CD14-positive monocyte (primary cell): Measurements from ENCODE around the gene PRAF2. TPM values are rescaled to one million over a fixed set of nuclear protein-coding genes. Genes with fewer than 3 reads are reported as not detected.

Experiments used
- DNase-seq, 3 donors: peaks; one replicate each; pipeline ENCODE4 v3.0.0-alpha.2; 2011 to 2022
- H2AFZ ChIP-seq: 2 replicates; pipeline ENCODE4 v1.6.0; 2012; ENCODE audit warnings: mild to moderate bottlenecking, low read depth, low read length, inconsistent platforms; ENCODE audit not compliant: insufficient read depth, poor library complexity, severe bottlenecking
- H3K27ac ChIP-seq, 2 donors: 1 replicate in 1 of 2; 2 replicates in 1 of 2; pipeline ENCODE4 v1.5.1; 2012 to 2013; ENCODE audit warnings: low read length in 2 of 2, control low read depth in 1 of 2, inconsistent platforms in 1 of 2, low read depth in 1 of 2, mild to moderate bottlenecking in 1 of 2
- H3K27me3 ChIP-seq, 2 donors: one replicate each; pipeline versions ENCODE4 v1.6.0 to v1.6.1; 2011 to 2013; ENCODE audit warnings: low read length in 2 of 2; ENCODE audit not compliant: control insufficient read depth in 2 of 2, insufficient read depth in 2 of 2
- H3K36me3 ChIP-seq, 2 donors: replicated peaks in 1 of 2; 1 replicate in 1 of 2; 2 replicates in 1 of 2; pipeline versions ENCODE4 v1.5.1 to v1.6.1; 2012 to 2013; ENCODE audit warnings: low read length in 2 of 2, control low read depth in 1 of 2, inconsistent platforms in 1 of 2, mild to moderate bottlenecking in 1 of 2; ENCODE audit not compliant: insufficient read depth in 2 of 2, control insufficient read depth in 1 of 2
- H3K4me1 ChIP-seq, 2 donors: 1 replicate in 1 of 2; 2 replicates in 1 of 2; pipeline versions ENCODE4 v1.5.1 to v1.6.1; 2012 to 2013; ENCODE audit warnings: low read length in 2 of 2, control low read depth in 1 of 2, inconsistent platforms in 1 of 2, mild to moderate bottlenecking in 1 of 2, moderate library complexity in 1 of 2; ENCODE audit not compliant: insufficient read depth in 2 of 2, control insufficient read depth in 1 of 2
- H3K4me2 ChIP-seq: replicated peaks from 2 replicates; pipeline ENCODE3; 2012; ENCODE audit warnings: low read length, moderate library complexity, mild to moderate bottlenecking; ENCODE audit not compliant: poor library complexity, severe bottlenecking; ENCODE audit errors: extremely low read depth
- H3K4me3 ChIP-seq, 3 experiments: fragments of 200-600 bp in 1 of 3; sonication (generic) in 1 of 3; replicated peaks in 1 of 3; 1 replicate in 2 of 3; 2 replicates in 1 of 3; pipeline ENCODE4 v1.5.1; 2011 to 2013; ENCODE audit warnings: low read length in 3 of 3, mild to moderate bottlenecking in 3 of 3, control low read depth in 2 of 3, low read depth in 2 of 3, inconsistent platforms in 1 of 3, moderate library complexity in 1 of 3
- H3K79me2 ChIP-seq: 2 replicates; pipeline ENCODE4 v1.6.0; 2012; ENCODE audit warnings: mild to moderate bottlenecking, control low read depth, inconsistent platforms, low read length, moderate library complexity; ENCODE audit not compliant: insufficient read depth
- H3K9ac ChIP-seq: 2 replicates; pipeline ENCODE4 v1.6.0; 2017; ENCODE audit warnings: low read length, mild to moderate bottlenecking; ENCODE audit not compliant: insufficient read depth, poor library complexity, severe bottlenecking
- H3K9me3 ChIP-seq, 2 donors: replicated peaks in 1 of 2; 1 replicate in 1 of 2; 2 replicates in 1 of 2; pipeline versions ENCODE4 v1.5.1 to v1.6.1; 2012 to 2013; ENCODE audit warnings: low read length in 2 of 2, control low read depth in 1 of 2; ENCODE audit not compliant: control insufficient read depth in 1 of 2, insufficient read depth in 1 of 2
- H4K20me1 ChIP-seq: 2 replicates; pipeline ENCODE4 v1.6.0; 2012; ENCODE audit warnings: mild to moderate bottlenecking, low read length, control low read depth, moderate library complexity; ENCODE audit not compliant: insufficient read depth
- H3K27ac Mint-ChIP-seq, 7 donors: one replicate each; pipeline ENCODE4 v1.8.0; 2020; ENCODE audit warnings: mild to moderate bottlenecking in 7 of 7, mixed read lengths in 7 of 7, moderate library complexity in 6 of 7, inconsistent platforms in 2 of 7
- H3K27me3 Mint-ChIP-seq, 3 donors: one replicate each; pipeline ENCODE4 v1.8.0; 2021 to 2022; ENCODE audit warnings: low read depth in 3 of 3, mild to moderate bottlenecking in 3 of 3, mixed read lengths in 3 of 3, moderate library complexity in 3 of 3, inconsistent platforms in 1 of 3
- H3K36me3 Mint-ChIP-seq, 2 donors: one replicate each; pipeline ENCODE4 v1.8.0; 2020; ENCODE audit warnings: mixed read lengths in 2 of 2, inconsistent platforms in 1 of 2, mild to moderate bottlenecking in 1 of 2
- H3K4me1 Mint-ChIP-seq: one replicate; pipeline ENCODE4 v1.8.0; 2020; ENCODE audit warnings: mild to moderate bottlenecking, mixed read lengths
- H3K4me3 Mint-ChIP-seq, 2 donors: one replicate each; pipeline ENCODE4 v1.8.0; 2020; ENCODE audit warnings: mild to moderate bottlenecking in 2 of 2, mixed read lengths in 2 of 2, moderate library complexity in 1 of 2
- H3K9me3 Mint-ChIP-seq, 7 donors: one replicate each; pipeline ENCODE4 v1.8.0; 2020 to 2022; ENCODE audit warnings: mixed read lengths in 7 of 7, mild to moderate bottlenecking in 6 of 7, moderate library complexity in 6 of 7, inconsistent platforms in 2 of 7
- WGBS: methylation state at CpG from one replicate; pipeline ENCODE4 v1.1.5; 2013; ENCODE audit warnings: missing lambda C conversion rate; ENCODE audit not compliant: insufficient coverage; 5-methylcytosine and 5-hydroxymethylcytosine counted together
- intact Hi-C, 2 donors: fragments of 100-400 bp; cut with micrococcal nuclease; formaldehyde crosslinking; loops; one replicate each; pipeline versions ENCODE4 v1.15.0 to v1.15.1; 2023
- polyA plus RNA-seq, 3 donors: library from polyadenylated mRNA; depleted of rRNA in 1 of 3; unstranded in 2 of 3; stranded (reverse) in 1 of 3; fragments of 300-500 nt in 2 of 3; fragments of >200 nt in 1 of 3; fragmentation: Illumina TruSeq in 2 of 3; gene quantifications; 1 replicate in 2 of 3; 2 replicates in 1 of 3; pipeline ENCODE4 v1.2.3, GENCODE V29; 2012 to 2021
- TF ChIP-seq, protein P1 (sequence below): fragments of 200-600 bp; IDR thresholded peaks from one replicate; pipeline ENCODE4 v1.8.0; 2022; ENCODE audit warnings: antibody characterized with exemption, mild to moderate bottlenecking

The PRAF2 gene
- polyA plus RNA-seq, 3 donors = 4.1 to 7.9 (median 5.5) TPM

- H3K4me1 ChIP-seq = peaks cover 0 to 5% of the 10 kb centered on the region in 2 donors
- no peaks in the 10 kb centered on the region for H3K36me3 Mint-ChIP-seq
- intact Hi-C loops = no loop called here
- H3K79me2 ChIP-seq = no peaks in the 10 kb centered on the region
- no peaks in the 10 kb centered on the region for H3K36me3 ChIP-seq
- no peaks in the 10 kb centered on the region for H3K27me3 ChIP-seq
- no peak overlapping the region for H2AFZ ChIP-seq
- WGBS = no CpG with 5 or more reads among the region's 9 CpGs
- TF ChIP-seq, protein P1, sequence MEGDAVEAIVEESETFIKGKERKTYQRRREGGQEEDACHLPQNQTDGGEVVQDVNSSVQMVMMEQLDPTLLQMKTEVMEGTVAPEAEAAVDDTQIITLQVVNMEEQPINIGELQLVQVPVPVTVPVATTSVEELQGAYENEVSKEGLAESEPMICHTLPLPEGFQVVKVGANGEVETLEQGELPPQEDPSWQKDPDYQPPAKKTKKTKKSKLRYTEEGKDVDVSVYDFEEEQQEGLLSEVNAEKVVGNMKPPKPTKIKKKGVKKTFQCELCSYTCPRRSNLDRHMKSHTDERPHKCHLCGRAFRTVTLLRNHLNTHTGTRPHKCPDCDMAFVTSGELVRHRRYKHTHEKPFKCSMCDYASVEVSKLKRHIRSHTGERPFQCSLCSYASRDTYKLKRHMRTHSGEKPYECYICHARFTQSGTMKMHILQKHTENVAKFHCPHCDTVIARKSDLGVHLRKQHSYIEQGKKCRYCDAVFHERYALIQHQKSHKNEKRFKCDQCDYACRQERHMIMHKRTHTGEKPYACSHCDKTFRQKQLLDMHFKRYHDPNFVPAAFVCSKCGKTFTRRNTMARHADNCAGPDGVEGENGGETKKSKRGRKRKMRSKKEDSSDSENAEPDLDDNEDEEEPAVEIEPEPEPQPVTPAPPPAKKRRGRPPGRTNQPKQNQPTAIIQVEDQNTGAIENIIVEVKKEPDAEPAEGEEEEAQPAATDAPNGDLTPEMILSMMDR = no peak
- H3K4me1 Mint-ChIP-seq = no peaks in the 10 kb centered on the region
- no peak overlapping the region for H3K9ac ChIP-seq
- no peaks in the 10 kb centered on the region for H4K20me1 ChIP-seq
- peaks cover 0 to 6% (median 1%) of the 10 kb centered on the region in 7 donors for H3K9me3 Mint-ChIP-seq
- no peak overlapping the region for H3K4me2 ChIP-seq
- H3K9me3 ChIP-seq = no peaks in the 10 kb centered on the region
- no peak overlapping the region for H3K4me3 Mint-ChIP-seq
- DNase-seq = no peak
- H3K4me3 ChIP-seq = no peak overlapping the region
- H3K27me3 Mint-ChIP-seq = peaks cover 0 to 2% (median 2%) of the 10 kb centered on the region in 3 donors
- H3K27ac Mint-ChIP-seq = peak overlapping the region in 1 of 7 donors; percentile 63
- no peak overlapping the region for H3K27ac ChIP-seq
Observed at GRCh38 chrX:49066690-49067089, 7.1 kb downstream of the PRAF2 start.

DNA sequence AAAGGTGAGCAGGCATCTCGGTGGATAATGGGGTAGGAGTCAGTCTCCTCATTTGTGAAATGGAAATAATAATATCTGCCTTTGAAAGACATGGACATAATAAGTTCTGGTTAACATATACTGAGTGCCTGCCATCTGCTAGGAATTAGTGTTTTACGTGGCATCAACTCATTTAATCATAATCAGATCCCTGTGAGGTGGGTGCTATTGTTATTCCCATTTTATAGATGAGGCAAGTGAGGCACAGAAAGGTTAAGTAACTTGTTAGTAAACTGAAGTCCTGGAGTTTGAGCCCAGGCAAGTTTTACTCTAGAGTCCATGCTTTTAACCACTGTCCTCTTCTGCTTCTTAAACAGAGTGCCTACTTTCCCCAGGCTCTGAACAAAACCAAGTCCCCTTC lies 7.5 kb downstream of the PRAF2 start:
- TF ChIP-seq, protein P1 = no peak
- Mint-ChIP-seq H3K27me3 (peaks cover 0 to 2% (median 0%) of the 10 kb centered on the region in 3 donors), H3K36me3 (no peaks in the 10 kb centered on the region), H3K4me1 (no peaks in the 10 kb centered on the region), H3K4me3 (no peak overlapping the region), H3K27ac (no peak overlapping the region), H3K9me3 (peaks cover 0 to 4% (median 0%) of the 10 kb centered on the region in 7 donors)
- 100% methylated on average over 1 of the region's 2 CpGs for WGBS
- Histone ChIP-seq H3K79me2 (no peaks in the 10 kb centered on the region), H3K4me1 (peaks cover 0 to 5% of the 10 kb centered on the region in 2 donors), H3K4me3 (no peak overlapping the region), H3K9me3 (no peaks in the 10 kb centered on the region), H3K36me3 (no peaks in the 10 kb centered on the region), H2AFZ (no peak overlapping the region), H3K4me2 (no peak overlapping the region), H3K27ac (no peak overlapping the region), H3K27me3 (no peaks in the 10 kb centered on the region), H3K9ac (no peak overlapping the region), H4K20me1 (no peaks in the 10 kb centered on the region)
- DNase-seq = no peak
- intact Hi-C loops = no loop called here
